ENCODE results near the gene SLC39A11. TPM values are rescaled to one million over a fixed set of nuclear protein-coding genes. Genes with fewer than 3 reads are reported as not detected.
A peak's percentile ranks its signal among the peaks of the same experiment; 100 is the strongest.

The SLC39A11 gene
- total RNA-seq, 1 experiment from 2014 or later: 46.4 TPM

DNA sequence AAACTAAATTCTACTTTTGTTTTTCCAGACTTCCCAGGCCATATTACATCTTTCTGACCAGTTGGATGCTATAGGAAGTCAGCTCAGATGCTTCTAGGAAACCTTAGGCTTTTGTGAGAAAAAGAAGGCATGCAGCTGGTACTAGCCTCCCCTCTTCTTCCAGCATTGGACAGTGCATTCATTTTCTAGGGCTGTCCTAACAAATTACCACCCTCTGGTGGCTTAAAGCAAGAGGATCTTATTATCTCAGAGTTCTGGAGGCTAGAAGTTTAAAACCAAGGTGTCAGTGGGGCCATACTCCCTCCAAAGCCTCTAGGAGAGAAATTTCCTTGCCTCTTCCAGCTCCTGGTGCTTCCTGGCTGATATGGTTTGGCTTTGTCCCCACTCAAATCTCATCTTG lies 467.8 kb downstream of the SLC39A11 start:
- intact Hi-C loops (cut with micrococcal nuclease): no loop called here
- Histone ChIP-seq H3K9me2 (ENCODE audit: insufficient read depth) (no peaks in the 10 kb centered on the region), H3K27ac (ENCODE audit: low read depth, low read length) (no peak overlapping the region), H3K36me3 (ENCODE audit: control insufficient read depth in 1 of 2, insufficient read depth in 2 of 2, low read length in 2 of 2) (no peaks in the 10 kb centered on the region), H3K9me3 (ENCODE audit: control insufficient read depth in 1 of 2, insufficient read depth in 1 of 2, low read depth in 1 of 2, low read length in 2 of 2) (peaks cover 5 to 6% of the 10 kb centered on the region in 2 experiments; a peak in 2 of 4 replicates), H3K4me2 (ENCODE audit: low read length) (no peak overlapping the region), H3K4me1 (ENCODE audit: control insufficient read depth in 1 of 2, insufficient read depth in 2 of 2, low read length in 2 of 2) (peaks cover 24 to 34% of the 10 kb centered on the region in 2 experiments), H3K27me3 (ENCODE audit: insufficient read depth, low read length) (no peaks in the 10 kb centered on the region), H3K79me2 (ENCODE audit: insufficient read depth, low read length) (no peaks in the 10 kb centered on the region), H3K9ac (ENCODE audit: low read length) (no peak overlapping the region), H3K4me3 (replicated peaks in 1 of 2; ENCODE audit: low read depth in 1 of 2, low read length in 2 of 2) (no peak overlapping the region), H4K20me1 (ENCODE audit: insufficient read depth) (no peaks in the 10 kb centered on the region), H2AFZ (ENCODE audit: low read depth, low read length, poor library complexity, severe bottlenecking) (no peak overlapping the region)
- BruUV-seq (replicated peaks): no TSS peak
- ChIA-PET RAD21 (ENCODE audit: low non-redundant PET in 1 of 2, low total read pairs in 2 of 2, uncharacterized antibody in 2 of 2, unreplicated experiment in 2 of 2) (no interaction called here), CTCF (no interaction called here), POLR2A (interaction anchor here (1.7 kb wide), 1 partner anchor 32 kb away, joined by 11 read pairs; no protein-coding TSS in a partner anchor)
- DNase-seq (ENCODE audit: low read depth, low spot score) (no peak), ATAC-seq (no peak)
- TF ChIP-seq, protein P1, sequence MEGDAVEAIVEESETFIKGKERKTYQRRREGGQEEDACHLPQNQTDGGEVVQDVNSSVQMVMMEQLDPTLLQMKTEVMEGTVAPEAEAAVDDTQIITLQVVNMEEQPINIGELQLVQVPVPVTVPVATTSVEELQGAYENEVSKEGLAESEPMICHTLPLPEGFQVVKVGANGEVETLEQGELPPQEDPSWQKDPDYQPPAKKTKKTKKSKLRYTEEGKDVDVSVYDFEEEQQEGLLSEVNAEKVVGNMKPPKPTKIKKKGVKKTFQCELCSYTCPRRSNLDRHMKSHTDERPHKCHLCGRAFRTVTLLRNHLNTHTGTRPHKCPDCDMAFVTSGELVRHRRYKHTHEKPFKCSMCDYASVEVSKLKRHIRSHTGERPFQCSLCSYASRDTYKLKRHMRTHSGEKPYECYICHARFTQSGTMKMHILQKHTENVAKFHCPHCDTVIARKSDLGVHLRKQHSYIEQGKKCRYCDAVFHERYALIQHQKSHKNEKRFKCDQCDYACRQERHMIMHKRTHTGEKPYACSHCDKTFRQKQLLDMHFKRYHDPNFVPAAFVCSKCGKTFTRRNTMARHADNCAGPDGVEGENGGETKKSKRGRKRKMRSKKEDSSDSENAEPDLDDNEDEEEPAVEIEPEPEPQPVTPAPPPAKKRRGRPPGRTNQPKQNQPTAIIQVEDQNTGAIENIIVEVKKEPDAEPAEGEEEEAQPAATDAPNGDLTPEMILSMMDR (IDR thresholded peaks at IDR 0.05 in 2 of 3, conservative IDR thresholded peaks at IDR 0.05 in 1 of 3; ENCODE audit: borderline replicate concordance in 1 of 3, insufficient read depth in 1 of 3, low read depth in 2 of 3, low read length in 2 of 3): no peak; a peak in 1 of 6 replicates
- TF ChIP-seq RAD21 (IDR thresholded peaks at IDR 0.05; ENCODE audit: low read depth): peak; percentile 43; the same call in 1 of the 2 replicates

DNA sequence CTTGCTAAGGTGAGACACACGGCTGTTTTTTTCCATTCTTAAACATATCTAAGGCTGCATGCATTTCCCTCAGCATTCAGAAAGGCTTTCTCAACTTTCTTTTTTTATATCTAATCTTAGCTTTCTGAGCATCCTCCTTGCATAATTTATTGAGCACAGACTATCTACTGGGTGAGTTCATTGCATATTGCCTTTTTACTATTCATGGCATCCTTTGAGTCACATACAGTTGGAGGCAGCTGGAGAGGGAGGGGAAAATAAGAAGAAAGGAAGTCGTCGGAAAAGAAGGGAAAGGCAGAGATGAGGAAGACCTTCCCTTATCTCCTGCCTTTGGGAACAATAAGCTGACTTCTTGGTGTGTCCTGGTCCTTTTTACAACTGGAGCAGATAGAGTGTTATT lies 468.3 kb downstream of the SLC39A11 start:
- Histone ChIP-seq H3K4me1 (ENCODE audit: control insufficient read depth in 1 of 2, insufficient read depth in 2 of 2, low read length in 2 of 2) (peaks cover 24 to 34% of the 10 kb centered on the region in 2 experiments), H4K20me1 (ENCODE audit: insufficient read depth) (no peaks in the 10 kb centered on the region), H3K36me3 (ENCODE audit: control insufficient read depth in 1 of 2, insufficient read depth in 2 of 2, low read length in 2 of 2) (no peaks in the 10 kb centered on the region), H3K79me2 (ENCODE audit: insufficient read depth, low read length) (no peaks in the 10 kb centered on the region), H3K27me3 (ENCODE audit: insufficient read depth, low read length) (no peaks in the 10 kb centered on the region), H3K9me2 (ENCODE audit: insufficient read depth) (no peaks in the 10 kb centered on the region), H3K9ac (ENCODE audit: low read length) (no peak overlapping the region), H3K27ac (ENCODE audit: low read depth, low read length) (no peak overlapping the region), H3K4me3 (replicated peaks in 1 of 2; ENCODE audit: low read depth in 1 of 2, low read length in 2 of 2) (no peak overlapping the region), H3K4me2 (ENCODE audit: low read length) (no peak overlapping the region), H2AFZ (ENCODE audit: low read depth, low read length, poor library complexity, severe bottlenecking) (no peak overlapping the region), H3K9me3 (ENCODE audit: control insufficient read depth in 1 of 2, insufficient read depth in 1 of 2, low read depth in 1 of 2, low read length in 2 of 2) (peaks cover 5 to 6% of the 10 kb centered on the region in 2 experiments; a peak in 2 of 4 replicates)
- no peak for ATAC-seq
- RAD21 ChIA-PET (ENCODE audit: low non-redundant PET in 1 of 2, low total read pairs in 2 of 2, uncharacterized antibody in 2 of 2, unreplicated experiment in 2 of 2): no interaction called here
- intact Hi-C loops (cut with micrococcal nuclease): no loop called here
- POLR2A ChIA-PET: interaction anchor here (1.1 to 1.7 kb wide), 2 partner anchors 32 to 67 kb away, joined by 3 to 11 read pairs; no protein-coding TSS in a partner anchor
- BruUV-seq (replicated peaks): no TSS peak
- CTCF ChIA-PET: no interaction called here
- no peak for DNase-seq (ENCODE audit: low read depth, low spot score)
- no peak for TF ChIP-seq ATF3 (IDR thresholded peaks at IDR 0.05)
- TF ChIP-seq SRF (IDR thresholded peaks at IDR 0.05; ENCODE audit: low read depth): no peak
- no peak for TF ChIP-seq RAD21 (IDR thresholded peaks at IDR 0.05; ENCODE audit: low read depth)
- TF ChIP-seq FOSL1 (IDR thresholded peaks at IDR 0.05; ENCODE audit: low read depth): no peak
- no peak for TF ChIP-seq SIN3A (IDR thresholded peaks at IDR 0.05; ENCODE audit: low read depth)
- no peak for TF ChIP-seq MAX (IDR thresholded peaks at IDR 0.05)
- no peak for TF ChIP-seq JUND (IDR thresholded peaks at IDR 0.05)
- TF ChIP-seq CBX3 (IDR thresholded peaks at IDR 0.05; ENCODE audit: low read depth): no peak
- no peak for TF ChIP-seq EZH2phosphoT487 (IDR thresholded peaks at IDR 0.05; ENCODE audit: borderline replicate concordance)
- no peak for TF ChIP-seq ZFX (IDR thresholded peaks at IDR 0.05)
- no peak for TF ChIP-seq POLR2A (IDR thresholded peaks at IDR 0.05; ENCODE audit: borderline replicate concordance, extremely low read depth, insufficient read depth, insufficient read length)
- no peak for TF ChIP-seq CEBPB (IDR thresholded peaks at IDR 0.05; ENCODE audit: low read depth)
- TF ChIP-seq TCF7L2 (IDR thresholded peaks at IDR 0.05; ENCODE audit: borderline replicate concordance, extremely low read depth, insufficient read depth, insufficient read length): no peak
- no peak for TF ChIP-seq REST (IDR thresholded peaks at IDR 0.05; ENCODE audit: low read depth)
